Aorta (tissue), 5 donors: Measurements from ENCODE around the gene TMTC2. TPM values are rescaled to one million over a fixed set of nuclear protein-coding genes. Genes with fewer than 3 reads are reported as not detected.

Experiments
- ATAC-seq: fragments of 200-7000 bp; cut with Tn5 transposase; one replicate; pipeline ENCODE4 v1.9.1; 2022; ENCODE audit warnings: moderate library complexity; ENCODE audit not compliant: low FRiP score
- DNase-seq, 2 donors: peaks; one replicate each; pipeline ENCODE4 v3.0.0-alpha.2; 2020
- H3K27ac ChIP-seq, 2 donors: one replicate each; pipeline ENCODE4 v1.5.1; 2013; ENCODE audit warnings: low read length in 2 of 2, mild to moderate bottlenecking in 2 of 2, moderate library complexity in 2 of 2, control low read depth in 1 of 2, inconsistent platforms in 1 of 2, low read depth in 1 of 2
- H3K27me3 ChIP-seq, 2 donors: one replicate each; pipeline ENCODE4 v1.6.1; 2013; ENCODE audit warnings: control low read depth in 1 of 2, low read length in 1 of 2, mild to moderate bottlenecking in 1 of 2, moderate library complexity in 1 of 2; ENCODE audit not compliant: insufficient read depth in 2 of 2, control insufficient read depth in 1 of 2
- H3K36me3 ChIP-seq, 2 donors: one replicate each; pipeline ENCODE4 v1.6.1; 2013; ENCODE audit warnings: control low read depth in 1 of 2, low read length in 1 of 2, mild to moderate bottlenecking in 1 of 2; ENCODE audit not compliant: insufficient read depth in 2 of 2, control insufficient read depth in 1 of 2
- H3K4me1 ChIP-seq, 2 donors: one replicate each; pipeline ENCODE4 v1.6.1; 2013; ENCODE audit warnings: low read length in 2 of 2, control low read depth in 1 of 2, mild to moderate bottlenecking in 1 of 2, moderate library complexity in 1 of 2; ENCODE audit not compliant: insufficient read depth in 2 of 2, control insufficient read depth in 1 of 2
- H3K4me3 ChIP-seq, 2 donors: one replicate each; pipeline ENCODE4 v1.5.1; 2013; ENCODE audit warnings: low read length in 2 of 2, control low read depth in 1 of 2, mild to moderate bottlenecking in 1 of 2
- H3K9me3 ChIP-seq: one replicate; pipeline ENCODE4 v1.6.1; 2013; ENCODE audit warnings: mild to moderate bottlenecking, low read length; ENCODE audit not compliant: control insufficient read depth
- WGBS, 2 donors: extraction: QIAGEN DNeasy Blood & Tissue Kit; methylation state at CpG; one replicate each; pipeline ENCODE4 v1.1.7; 2013; 5-methylcytosine and 5-hydroxymethylcytosine counted together
- intact Hi-C, 2 donors: fragments of 100-400 bp; cut with DNase I; formaldehyde crosslinking; loops; one replicate each; pipeline versions ENCODE4 v1.14.2 to v1.15.0; 2022
- polyA plus RNA-seq, 2 donors: library from polyadenylated mRNA; stranded (reverse); fragments of 200-250 nt; gene quantifications; one replicate each; pipeline ENCODE4 v1.2.3, GENCODE V29; 2013
- total RNA-seq, 2 donors: library from RNA; stranded (reverse); fragmentation: NEBNext Ultra II Directional; extraction: Animal tissue kit (Norgen Biotek cat#: 25700); gene quantifications; one replicate each; pipeline ENCODE4 v1.2.1, GENCODE V29; 2021
- donor health status: healthy with polysubstance abuse.
- donor health status: Bipolar disorder and iron deficiency.
- donor health status: DM: no; HTN: no; CAD: no.
- donor health status: DM: no; HTN: no; CAD: no.
- donor health status: DM: yes; HTN: yes; CAD: no.

TMTC2 gene
- total and polyA plus RNA-seq, 4 donors: 0.50 to 10.9 (median 3.7) TPM

- ATAC-seq: no peak
Observed at GRCh38 chr12:82688596-82688995, 1.9 kb downstream of the TMTC2 start.

GRCh38 chr12:82690006-82690405 is 3.3 kb downstream of the TMTC2 start:
- DNase-seq: no peak
- H3K36me3 ChIP-seq: no peaks in the 10 kb centered on the region
- no peaks in the 10 kb centered on the region for H3K4me1 ChIP-seq
- no peaks in the 10 kb centered on the region for H3K9me3 ChIP-seq
- no peaks in the 10 kb centered on the region for H3K27me3 ChIP-seq
- H3K4me3 ChIP-seq: no peak overlapping the region
- 89 to 100% methylated on average over 1 of the region's 1 CpG for WGBS, 2 donors
- H3K27ac ChIP-seq: no peak overlapping the region
- intact Hi-C loops: no loop called here
- no peak for ATAC-seq

More at GRCh38 chr12:82688596-82688995, 1.9 kb downstream of the TMTC2 start:
- intact Hi-C loops: no loop called here
- Histone ChIP-seq H3K27ac (no peak overlapping the region), H3K36me3 (no peaks in the 10 kb centered on the region), H3K27me3 (no peaks in the 10 kb centered on the region), H3K4me3 (no peak overlapping the region), H3K9me3 (no peaks in the 10 kb centered on the region), H3K4me1 (no peaks in the 10 kb centered on the region)
- 87 to 95% methylated on average over 7 of the region's 7 CpGs for WGBS, 2 donors
- DNase-seq: no peak

- intact Hi-C loops: no loop called here
- 85 to 91% methylated on average over 1 of the region's 1 CpG for WGBS, 2 donors
- ATAC-seq (no peak), DNase-seq (no peak)
- no peaks in the 10 kb centered on the region for H3K27me3 ChIP-seq
- no peak overlapping the region for H3K4me3 ChIP-seq
- H3K36me3 ChIP-seq: no peaks in the 10 kb centered on the region
- H3K9me3 ChIP-seq: no peaks in the 10 kb centered on the region
- no peaks in the 10 kb centered on the region for H3K4me1 ChIP-seq
- H3K27ac ChIP-seq: no peak overlapping the region
Observed at GRCh38 chr12:82691513-82691912, 4.8 kb downstream of the TMTC2 start.

GRCh38 chr12:82694276-82694675 is 7.6 kb downstream of the TMTC2 start:
- Histone ChIP-seq H3K27me3 (no peaks in the 10 kb centered on the region), H3K4me1 (no peaks in the 10 kb centered on the region), H3K36me3 (no peaks in the 10 kb centered on the region), H3K4me3 (no peak overlapping the region), H3K27ac (no peak overlapping the region), H3K9me3 (no peaks in the 10 kb centered on the region)
- DNase-seq (no peak), ATAC-seq (no peak)
- 91 to 95% methylated on average over 3 of the region's 3 CpGs for WGBS, 2 donors
- intact Hi-C loops: no loop called here

GRCh38 chr12:82694970-82695369 is 8.3 kb downstream of the TMTC2 start:
- H3K27me3 ChIP-seq: no peaks in the 10 kb centered on the region
- H3K9me3 ChIP-seq: no peaks in the 10 kb centered on the region
- no peak overlapping the region for H3K27ac ChIP-seq
- intact Hi-C loops: no loop called here
- H3K4me3 ChIP-seq: no peak overlapping the region
- H3K36me3 ChIP-seq: no peaks in the 10 kb centered on the region
- 70 to 72% methylated on average over 2 of the region's 2 CpGs for WGBS, 2 donors
- H3K4me1 ChIP-seq: no peaks in the 10 kb centered on the region
- no peak for ATAC-seq
- no peak for DNase-seq

- H3K27me3 ChIP-seq: no peaks in the 10 kb centered on the region
- H3K36me3 ChIP-seq: no peaks in the 10 kb centered on the region
- H3K4me1 ChIP-seq: no peaks in the 10 kb centered on the region
- no peak overlapping the region for H3K27ac ChIP-seq
- 94 to 97% methylated on average over 2 of the region's 2 CpGs for WGBS, 2 donors
- intact Hi-C loops: no loop called here
- H3K4me3 ChIP-seq: no peak overlapping the region
- ATAC-seq (no peak), DNase-seq (no peak)
- no peaks in the 10 kb centered on the region for H3K9me3 ChIP-seq
Observed at GRCh38 chr12:82695531-82695930, 8.8 kb downstream of the TMTC2 start.

GRCh38 chr12:82696543-82696942 is 9.8 kb downstream of the TMTC2 start:
- H3K27me3 ChIP-seq: no peaks in the 10 kb centered on the region
- no peak overlapping the region for H3K4me3 ChIP-seq
- H3K9me3 ChIP-seq: no peaks in the 10 kb centered on the region
- DNase-seq: no peak
- no peaks in the 10 kb centered on the region for H3K4me1 ChIP-seq
- H3K27ac ChIP-seq: no peak overlapping the region
- intact Hi-C loops: no loop called here
- no peaks in the 10 kb centered on the region for H3K36me3 ChIP-seq
- no peak for ATAC-seq

- intact Hi-C loops: no loop called here
- ATAC-seq: no peak
- no peak overlapping the region for H3K27ac ChIP-seq
Observed at GRCh38 chr12:82698708-82699564, 12.2 kb downstream of the TMTC2 start.

GRCh38 chr12:82705774-82706173 is 19.1 kb downstream of the TMTC2 start:
- no peak overlapping the region for H3K4me3 ChIP-seq
- H3K36me3 ChIP-seq: no peaks in the 10 kb centered on the region
- no peak overlapping the region for H3K27ac ChIP-seq
- 94 to 95% methylated on average over 3 of the region's 3 CpGs for WGBS, 2 donors
- H3K9me3 ChIP-seq: no peaks in the 10 kb centered on the region
- DNase-seq (no peak), ATAC-seq (no peak)
- H3K27me3 ChIP-seq: no peaks in the 10 kb centered on the region
- no peaks in the 10 kb centered on the region for H3K4me1 ChIP-seq
- intact Hi-C loops: no loop called here

More at GRCh38 chr12:82698708-82699564, 12.2 kb downstream of the TMTC2 start:
- DNase-seq: no peak
- H3K27me3 ChIP-seq: no peaks in the 10 kb centered on the region
- no peak overlapping the region for H3K4me3 ChIP-seq
- WGBS, 2 donors: 89 to 92% methylated on average over 12 of the region's 12 CpGs
- no peaks in the 10 kb centered on the region for H3K36me3 ChIP-seq
- no peaks in the 10 kb centered on the region for H3K9me3 ChIP-seq
- no peaks in the 10 kb centered on the region for H3K4me1 ChIP-seq
